Measurements from ENCODE around the gene CCDC61.

Gene CCDC61

DNA sequence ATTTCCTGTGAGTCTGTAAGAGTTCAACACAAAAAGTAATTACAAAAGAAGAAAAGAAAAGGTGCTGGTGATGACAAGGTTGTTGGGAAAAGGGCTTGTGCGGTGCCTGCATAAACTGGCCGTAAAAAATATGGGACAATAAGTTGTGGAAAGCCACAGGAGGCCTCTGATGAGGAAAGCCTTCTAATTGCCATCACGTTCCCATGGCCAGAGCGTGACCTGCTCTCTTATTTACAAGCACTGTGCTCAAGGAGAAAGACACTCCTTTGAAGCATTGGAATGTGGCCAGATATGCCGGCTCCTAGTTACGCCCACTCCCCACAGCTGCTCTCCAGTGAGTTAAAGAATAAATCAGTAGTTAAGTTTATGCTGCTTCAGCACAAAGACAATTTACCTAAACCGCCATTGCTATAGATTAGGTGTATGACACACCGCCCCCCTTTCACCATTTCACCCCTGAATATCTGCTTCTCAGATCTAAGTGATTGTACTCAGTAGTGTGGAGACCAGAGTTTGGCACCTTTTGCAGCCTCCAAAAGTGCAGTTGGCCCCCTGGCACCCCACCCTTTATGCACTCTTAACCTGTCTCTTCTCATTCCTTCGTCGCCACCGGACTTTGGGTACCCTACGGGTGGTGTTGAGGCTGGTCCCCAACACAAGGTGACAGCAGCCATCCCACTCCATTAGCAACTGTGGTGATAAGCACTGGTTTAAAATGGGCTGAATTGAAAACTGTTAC, 35.7 kb downstream of the CCDC61 start:
- Histone ChIP-seq H4K20me1 (ENCODE audit: insufficient read depth, low read length) (no peaks in the 10 kb centered on the region), H3K4me3 (ENCODE audit: low read depth in 1 of 2, low read length in 2 of 2) (no peak overlapping the region), H3K4me2 (ENCODE audit: insufficient read depth, low read length) (no peak overlapping the region), H3K9me3 (ENCODE audit: insufficient read depth, low read length, severe bottlenecking) (peaks cover 8% of the 10 kb centered on the region), H3K36me3 (ENCODE audit: insufficient read depth, low read length) (no peaks in the 10 kb centered on the region), H3K9ac (ENCODE audit: low read depth, low read length) (no peak overlapping the region), H2AFZ (ENCODE audit: low read depth, low read length) (no peak overlapping the region), H3K27ac (ENCODE audit: low read length) (no peak overlapping the region), H3K4me1 (ENCODE audit: insufficient read depth, low read length) (peaks cover 3% of the 10 kb centered on the region), H3K27me3 (ENCODE audit: insufficient read depth, low read length, poor library complexity) (no peaks in the 10 kb centered on the region), H3K79me2 (ENCODE audit: insufficient read depth, low read length) (no peaks in the 10 kb centered on the region)
- TF ChIP-seq, protein P1, sequence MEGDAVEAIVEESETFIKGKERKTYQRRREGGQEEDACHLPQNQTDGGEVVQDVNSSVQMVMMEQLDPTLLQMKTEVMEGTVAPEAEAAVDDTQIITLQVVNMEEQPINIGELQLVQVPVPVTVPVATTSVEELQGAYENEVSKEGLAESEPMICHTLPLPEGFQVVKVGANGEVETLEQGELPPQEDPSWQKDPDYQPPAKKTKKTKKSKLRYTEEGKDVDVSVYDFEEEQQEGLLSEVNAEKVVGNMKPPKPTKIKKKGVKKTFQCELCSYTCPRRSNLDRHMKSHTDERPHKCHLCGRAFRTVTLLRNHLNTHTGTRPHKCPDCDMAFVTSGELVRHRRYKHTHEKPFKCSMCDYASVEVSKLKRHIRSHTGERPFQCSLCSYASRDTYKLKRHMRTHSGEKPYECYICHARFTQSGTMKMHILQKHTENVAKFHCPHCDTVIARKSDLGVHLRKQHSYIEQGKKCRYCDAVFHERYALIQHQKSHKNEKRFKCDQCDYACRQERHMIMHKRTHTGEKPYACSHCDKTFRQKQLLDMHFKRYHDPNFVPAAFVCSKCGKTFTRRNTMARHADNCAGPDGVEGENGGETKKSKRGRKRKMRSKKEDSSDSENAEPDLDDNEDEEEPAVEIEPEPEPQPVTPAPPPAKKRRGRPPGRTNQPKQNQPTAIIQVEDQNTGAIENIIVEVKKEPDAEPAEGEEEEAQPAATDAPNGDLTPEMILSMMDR (IDR thresholded peaks at IDR 0.05; ENCODE audit: borderline replicate concordance, extremely low read depth, low read length, poor library complexity, severe bottlenecking): no peak
- no peak for TF ChIP-seq EZH2 (IDR thresholded peaks at IDR 0.05; ENCODE audit: borderline replicate concordance, low read depth, low read length, severe bottlenecking)
- DNase-seq (no peak), ATAC-seq (ENCODE audit: insufficient read depth, low read depth) (no peak)

DNA sequence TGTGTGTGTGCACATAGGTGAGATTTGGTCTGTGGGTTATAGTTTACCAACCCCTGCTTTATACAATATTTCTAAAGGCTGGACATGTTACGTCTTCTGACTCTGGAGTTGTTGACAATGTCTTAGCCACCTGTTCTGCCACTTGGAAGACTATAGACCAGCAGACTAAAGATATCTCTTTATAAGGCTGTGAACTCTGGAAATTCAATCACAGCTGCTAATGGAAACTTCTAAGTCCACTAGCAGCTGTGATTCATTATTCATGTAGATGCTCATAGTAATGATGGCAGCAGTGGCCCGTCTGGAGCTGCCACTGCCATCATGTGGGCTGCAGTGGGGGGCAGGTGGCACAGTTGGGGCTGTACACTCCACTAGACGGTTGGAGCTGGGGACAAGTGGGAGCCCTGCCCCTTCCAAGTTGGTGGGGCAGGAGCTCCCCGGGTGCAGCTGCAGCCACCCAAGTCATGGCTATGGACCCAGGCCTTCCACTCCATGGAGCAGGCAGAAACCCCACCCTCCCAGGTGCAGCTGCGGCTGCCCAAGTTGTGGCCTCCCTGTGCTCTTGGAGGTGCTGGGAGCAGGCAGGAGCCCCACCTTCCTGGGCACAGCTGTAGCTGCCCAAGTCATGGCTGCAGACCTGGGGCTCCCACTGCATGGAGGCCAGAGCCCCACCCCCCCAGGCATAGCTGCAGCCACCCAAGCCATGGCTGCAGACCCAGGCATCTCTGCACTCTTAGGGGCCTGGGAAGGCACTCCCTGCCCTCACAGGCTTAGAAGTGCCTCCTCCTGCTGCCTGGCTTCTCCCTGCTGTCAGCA, 36.7 kb downstream of the CCDC61 start:
- Histone ChIP-seq H3K9me3 (ENCODE audit: insufficient read depth, low read length, severe bottlenecking) (peaks cover 8% of the 10 kb centered on the region), H3K4me1 (ENCODE audit: insufficient read depth, low read length) (peaks cover 3% of the 10 kb centered on the region), H3K4me2 (ENCODE audit: insufficient read depth, low read length) (no peak overlapping the region), H3K27ac (ENCODE audit: low read length) (no peak overlapping the region), H3K36me3 (ENCODE audit: insufficient read depth, low read length) (no peaks in the 10 kb centered on the region), H2AFZ (ENCODE audit: low read depth, low read length) (no peak overlapping the region), H4K20me1 (ENCODE audit: insufficient read depth, low read length) (no peaks in the 10 kb centered on the region), H3K9ac (ENCODE audit: low read depth, low read length) (no peak overlapping the region), H3K79me2 (ENCODE audit: insufficient read depth, low read length) (no peaks in the 10 kb centered on the region), H3K4me3 (ENCODE audit: low read depth in 1 of 2, low read length in 2 of 2) (no peak overlapping the region), H3K27me3 (ENCODE audit: insufficient read depth, low read length, poor library complexity) (no peaks in the 10 kb centered on the region)
- no peak for ATAC-seq (ENCODE audit: insufficient read depth, low read depth)
- DNase-seq: no peak
- TF ChIP-seq, protein P1 (IDR thresholded peaks at IDR 0.05; ENCODE audit: borderline replicate concordance, extremely low read depth, low read length, poor library complexity, severe bottlenecking): no peak
- no peak for TF ChIP-seq EZH2 (IDR thresholded peaks at IDR 0.05; ENCODE audit: borderline replicate concordance, low read depth, low read length, severe bottlenecking)

DNA sequence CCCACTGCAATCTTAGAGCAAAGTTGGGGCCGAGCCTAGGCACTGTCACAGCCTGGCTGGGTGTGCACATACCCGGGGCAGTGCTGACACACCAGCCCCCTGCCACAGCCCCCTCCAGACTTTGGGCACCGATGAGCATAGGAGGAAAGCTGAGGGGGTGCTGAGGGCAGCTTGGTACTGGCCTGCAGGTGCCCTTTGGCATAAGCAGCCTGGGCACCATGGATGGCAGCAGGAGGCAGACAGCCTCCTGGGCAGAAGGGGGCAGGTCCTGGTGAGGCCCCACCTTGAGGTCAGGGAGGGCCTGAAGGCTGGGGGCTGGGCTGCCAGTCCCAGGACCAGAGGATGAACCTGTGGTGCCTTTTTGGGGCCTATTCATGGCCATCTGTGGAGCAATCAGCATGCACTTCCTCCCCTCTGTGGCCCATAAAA, 37.3 kb downstream of the CCDC61 start:
- Histone ChIP-seq H3K27me3 (ENCODE audit: insufficient read depth, low read length, poor library complexity) (no peaks in the 10 kb centered on the region), H3K4me3 (ENCODE audit: low read depth in 1 of 2, low read length in 2 of 2) (no peak overlapping the region), H3K4me1 (ENCODE audit: insufficient read depth, low read length) (peaks cover 3% of the 10 kb centered on the region), H4K20me1 (ENCODE audit: insufficient read depth, low read length) (no peaks in the 10 kb centered on the region), H2AFZ (ENCODE audit: low read depth, low read length) (no peak overlapping the region), H3K79me2 (ENCODE audit: insufficient read depth, low read length) (no peaks in the 10 kb centered on the region), H3K27ac (ENCODE audit: low read length) (no peak overlapping the region), H3K9ac (ENCODE audit: low read depth, low read length) (no peak overlapping the region), H3K4me2 (ENCODE audit: insufficient read depth, low read length) (no peak overlapping the region), H3K9me3 (ENCODE audit: insufficient read depth, low read length, severe bottlenecking) (peaks cover 8% of the 10 kb centered on the region), H3K36me3 (ENCODE audit: insufficient read depth, low read length) (no peaks in the 10 kb centered on the region)
- TF ChIP-seq, protein P1 (IDR thresholded peaks at IDR 0.05; ENCODE audit: borderline replicate concordance, extremely low read depth, low read length, poor library complexity, severe bottlenecking): no peak
- ATAC-seq (ENCODE audit: insufficient read depth, low read depth) (no peak), DNase-seq (no peak)
